Activated effector memory CD4-positive, alpha-beta T cell treated with Interleukin-2 at 50 U/mL for 16 hours (primary cell): ENCODE data around the gene CEBPE.
A peak's percentile ranks its signal among the peaks of the same experiment; 100 is the strongest.

Experiments
- DNase-seq: peaks from one replicate; pipeline ENCODE4 v3.0.0-alpha.2; 2020

Gene CEBPE

GRCh38 chr14:23101986-23102625 is 16.9 kb downstream of the CEBPE start:
- no peak for DNase-seq

GRCh38 chr14:23101213-23101970 is 17.7 kb downstream of the CEBPE start:
- DNase-seq, result no peak

GRCh38 chr14:23099212-23099861 is 19.7 kb downstream of the CEBPE start:
- no peak for DNase-seq

- DNase-seq, result no peak
These were observed 21.3 kb downstream of the CEBPE start for GRCh38 chr14:23097786-23098185.

GRCh38 chr14:23095196-23096108 is 23.6 kb downstream of the CEBPE start, which contains the start of gene C14orf119:
TSS of gene C14orf119 (plus strand) at chr14:23095505. CDS start at chr14:23097659, 2,154 bp downstream.
- peak; percentile 99 for DNase-seq

- no peak for DNase-seq
These were observed 24.3 kb downstream of the CEBPE start, which contains the start of gene ACIN1 for GRCh38 chr14:23094666-23095195. TSS of gene ACIN1 (minus strand) at chr14:23095136. CDS start at chr14:23095112, 24 bp downstream.

- no peak for DNase-seq
These were observed 24.9 kb downstream of the CEBPE start for GRCh38 chr14:23093991-23094665.

- DNase-seq, result no peak
These were observed 25.5 kb downstream of the CEBPE start for GRCh38 chr14:23093526-23093925.

- no peak for DNase-seq
These were observed 26.0 kb downstream of the CEBPE start for GRCh38 chr14:23093104-23093503.

- DNase-seq, result no peak
These were observed 27.5 kb downstream of the CEBPE start for GRCh38 chr14:23091294-23092225.

GRCh38 chr14:23090254-23090636 is 28.8 kb downstream of the CEBPE start:
- no peak for DNase-seq

GRCh38 chr14:23089498-23090253 is 29.4 kb downstream of the CEBPE start:
- no peak for DNase-seq

GRCh38 chr14:23086565-23086964 is 32.5 kb downstream of the CEBPE start:
- no peak for DNase-seq

- no peak for DNase-seq
These were observed 33.6 kb downstream of the CEBPE start for GRCh38 chr14:23085458-23085857.

- no peak for DNase-seq
These were observed 38.6 kb downstream of the CEBPE start for GRCh38 chr14:23080474-23080873.

GRCh38 chr14:23079716-23080115 is 39.3 kb downstream of the CEBPE start:
- no peak for DNase-seq

- no peak for DNase-seq
These were observed 40.4 kb downstream of the CEBPE start for GRCh38 chr14:23078692-23079116.

- DNase-seq, result no peak
These were observed 41.1 kb downstream of the CEBPE start for GRCh38 chr14:23077962-23078361.

GRCh38 chr14:23076785-23077408 is 42.2 kb downstream of the CEBPE start:
- no peak for DNase-seq
